A673 (cell line): ENCODE results near the gene LMAN1.

Experiments
- CTCF ChIP-seq: fragments of 300-800, 200-600 bp; sonication (generic); conservative IDR thresholded peaks from 2 replicates; pipeline ENCODE4 v1.5.1; 2017; ENCODE audit warnings: low read depth, mild to moderate bottlenecking, antibody characterized with exemption, low read length, moderate library complexity, mixed read lengths
- EZH2 ChIP-seq: fragments of 200-600 bp; sonication (generic); IDR thresholded peaks from 2 replicates; pipeline ENCODE4 v1.6.1; 2017; ENCODE audit warnings: borderline replicate concordance, low read depth, mild to moderate bottlenecking, mixed read lengths, antibody characterized with exemption, low read length; ENCODE audit not compliant: poor library complexity, severe bottlenecking

GRCh38 chr18:59278793-59279192, 80.3 kb downstream of the LMAN1 start:
- no peak for TF ChIP-seq EZH2
- no peak for TF ChIP-seq CTCF
